Heart left ventricle (tissue), 16 donors: Measurements from ENCODE around the gene TMEM109. TPM values are rescaled to one million over a fixed set of nuclear protein-coding genes. Genes with fewer than 3 reads are reported as not detected.

Experiments used
- ATAC-seq, 4 donors: fragments of 200-7000 bp; cut with Tn5 transposase; one replicate each; pipeline ENCODE4 v1.9.1; 2020 to 2022; ENCODE audit warnings: moderate library complexity in 4 of 4, mild to moderate bottlenecking in 3 of 4, moderate number of reproducible peaks in 1 of 4
- DNase-seq, 5 donors: peaks; one replicate each; pipeline ENCODE4 v3.0.0-alpha.2; 2020
- H3K27ac ChIP-seq, 12 donors: fragments of 200-600 bp; sonication (generic) in 4 of 12; one replicate each; pipeline versions ENCODE4 v1.5.0 to v1.8.0; 2016 to 2022; ENCODE audit warnings: mild to moderate bottlenecking in 2 of 12
- H3K27me3 ChIP-seq, 9 donors: fragments of 200-600 bp; sonication (generic) in 2 of 9; one replicate each; pipeline versions ENCODE4 v1.5.1 to v1.8.0; 2016 to 2022; ENCODE audit warnings: mild to moderate bottlenecking in 3 of 9
- H3K36me3 ChIP-seq, 9 donors: fragments of 200-600 bp; sonication (generic) in 2 of 9; one replicate each; pipeline versions ENCODE4 v1.5.0 to v1.8.0; 2018 to 2022; ENCODE audit warnings: mild to moderate bottlenecking in 2 of 9
- H3K4me1 ChIP-seq, 12 donors: fragments of 200-600 bp; sonication (generic) in 4 of 12; one replicate each; pipeline versions ENCODE4 v1.5.0 to v1.8.0; 2016 to 2022; ENCODE audit warnings: mild to moderate bottlenecking in 3 of 12
- H3K4me3 ChIP-seq, 12 donors: fragments of 200-600 bp; sonication (generic) in 4 of 12; one replicate each; pipeline versions ENCODE4 v1.5.0 to v1.8.0; 2017 to 2022; ENCODE audit warnings: mild to moderate bottlenecking in 9 of 12, moderate library complexity in 4 of 12
- H3K9me3 ChIP-seq, 12 donors: fragments of 200-600 bp; sonication (generic) in 4 of 12; one replicate each; pipeline versions ENCODE4 v1.5.0 to v1.8.0; 2016 to 2022; ENCODE audit warnings: mild to moderate bottlenecking in 1 of 12
- CTCF ChIP-seq, 12 donors: fragments of 200-600 bp; sonication (generic) in 4 of 12; IDR thresholded peaks; one replicate each; pipeline versions ENCODE4 v1.5.0 to v1.8.0; 2018 to 2022; ENCODE audit warnings: antibody characterized with exemption in 12 of 12, mild to moderate bottlenecking in 5 of 12
- POLR2A ChIP-seq, 2 donors: fragments of 450-650 bp; IDR thresholded peaks; one replicate each; pipeline ENCODE4 v1.6.1; 2017; ENCODE audit warnings: antibody characterized with exemption in 2 of 2, mild to moderate bottlenecking in 2 of 2, moderate library complexity in 2 of 2
- WGBS, 4 donors: extraction: QIAGEN DNeasy Blood & Tissue Kit in 2 of 4; methylation state at CpG; one replicate each; pipeline versions ENCODE4 v1.1.5 to v1.1.7; 2013 to 2018; 5-methylcytosine and 5-hydroxymethylcytosine counted together
- intact Hi-C, 10 donors: fragments of 100-400 bp; cut with DNase I; formaldehyde crosslinking; loops; one replicate each; pipeline versions ENCODE4 v1.11.1 to v1.14.2; 2022
- polyA plus RNA-seq, 2 donors: library from polyadenylated mRNA; stranded (reverse); fragments of 200-250 nt; gene quantifications; one replicate each; pipeline ENCODE4 v1.2.3, GENCODE V29; 2013
- total RNA-seq, 9 donors: library from RNA; depleted of rRNA in 2 of 9; stranded (reverse); fragments of >200 nt in 2 of 9; fragmentation: NEBNext Ultra II Directional in 3 of 9; extraction: Animal tissue kit (Norgen Biotek cat#: 25700) in 3 of 9; gene quantifications; one replicate each; pipeline versions ENCODE4 v1.1.0 to v1.2.4, GENCODE V29; 2016 to 2023
- donor health status: ischemic (EF 13 %, LVEDD 7.1; RV severe dilation, severe dysfunction).
- donor health status: healthy with polysubstance abuse.
- donor health status: DM: no; HTN: yes; CAD: no.
- donor health status: DM: no; HTN: no; CAD: no.
- donor health status: ischemic (EF 25% LVEDD 6.9; RV normal size, moderate dysfunction).
- donor health status: ischemic (EF 25% LVEDD 5.7; RV mildly dilated, moderate dysfunction).
- donor health status: healthy.
- donor health status: DM: yes; HTN: yes; CAD: no.
- donor health status: ischemic (EF 35%, LVEDD 5.7; RV mildly dilated, moderate dysfunction).
- donor health status: nonischemic (EF 11% LVEDD 7.7; RV severe dilation, severe dysfunction).
- donor health status: DM: yes; HTN: yes; CAD: no.
- donor health status: PGD.
- donor health status: ischemic (EF 29% LVEDD 5.4; RV normal size, mild dysfunction).
- donor health status: nonischemic (EF 23%, LVEDD 6.1; RV moderate dilation, normal function).

The TMEM109 gene
- total and polyA plus RNA-seq, 11 donors = 71.8 to 131 (median 96.3) TPM

- Histone ChIP-seq H3K4me1 (peaks cover 5 to 57% (median 42%) of the 10 kb centered on the region in 12 donors), H3K27ac (no peak overlapping the region), H3K9me3 (no peaks in the 10 kb centered on the region), H3K4me3 (no peak overlapping the region), H3K27me3 (peaks cover 0 to 28% (median 0%) of the 10 kb centered on the region in 9 donors), H3K36me3 (peaks cover 2 to 40% (median 35%) of the 10 kb centered on the region in 9 donors)
- 89 to 95% (median 92%) methylated on average over 11 of the region's 11 CpGs for WGBS, 4 donors
- ATAC-seq = no peak
- no peak for TF ChIP-seq POLR2A (IDR thresholded peaks at IDR 0.05)
- DNase-seq = no peak
- intact Hi-C loops = loop anchor here in 2 of 10 donors (2.0 to 5.0 kb wide), 2 partner anchors 206 to 212 kb away; no protein-coding TSS in a partner anchor
These were observed 7.3 kb downstream of the TMEM109 start for GRCh38 chr11:60921259-60921658.

DNA sequence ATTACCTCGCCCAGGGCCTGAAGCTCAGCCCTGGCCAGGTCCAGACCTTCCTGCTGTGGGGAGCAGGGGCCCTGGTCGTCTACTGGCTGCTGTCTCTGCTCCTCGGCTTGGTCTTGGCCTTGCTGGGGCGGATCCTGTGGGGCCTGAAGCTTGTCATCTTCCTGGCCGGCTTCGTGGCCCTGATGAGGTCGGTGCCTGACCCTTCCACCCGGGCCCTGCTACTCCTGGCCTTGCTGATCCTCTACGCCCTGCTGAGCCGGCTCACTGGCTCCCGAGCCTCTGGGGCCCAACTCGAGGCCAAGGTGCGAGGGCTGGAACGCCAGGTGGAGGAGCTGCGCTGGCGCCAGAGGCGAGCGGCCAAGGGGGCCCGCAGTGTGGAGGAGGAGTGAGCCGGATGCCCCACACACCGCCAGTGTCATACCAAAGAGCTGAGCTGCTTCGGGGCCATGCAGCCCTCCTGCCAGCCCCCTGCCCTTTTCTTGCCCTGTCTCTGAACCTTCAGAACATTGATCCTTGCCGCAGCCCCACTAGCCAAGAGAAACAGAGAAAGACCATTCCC, 7.9 kb downstream of the TMEM109 start:
- H3K9me3 ChIP-seq = no peaks in the 10 kb centered on the region
- peaks cover 5 to 51% (median 36%) of the 10 kb centered on the region in 12 donors for H3K4me1 ChIP-seq
- peaks cover 0 to 34% (median 0%) of the 10 kb centered on the region in 9 donors for H3K27me3 ChIP-seq
- H3K27ac ChIP-seq = no peak overlapping the region
- H3K36me3 ChIP-seq = peaks cover 2 to 40% (median 35%) of the 10 kb centered on the region in 9 donors
- DNase-seq (no peak), ATAC-seq (no peak)
- WGBS, 4 donors = 86 to 88% (median 87%) methylated on average over 20 to 23 of the region's 23 CpGs
- TF ChIP-seq CTCF (IDR thresholded peaks at IDR 0.05) (no peak), POLR2A (IDR thresholded peaks at IDR 0.05) (no peak)
- no peak overlapping the region for H3K4me3 ChIP-seq
- intact Hi-C loops = loop anchor here in 2 of 10 donors (2.0 to 5.0 kb wide), 2 partner anchors 205 to 211 kb away; no protein-coding TSS in a partner anchor

DNA sequence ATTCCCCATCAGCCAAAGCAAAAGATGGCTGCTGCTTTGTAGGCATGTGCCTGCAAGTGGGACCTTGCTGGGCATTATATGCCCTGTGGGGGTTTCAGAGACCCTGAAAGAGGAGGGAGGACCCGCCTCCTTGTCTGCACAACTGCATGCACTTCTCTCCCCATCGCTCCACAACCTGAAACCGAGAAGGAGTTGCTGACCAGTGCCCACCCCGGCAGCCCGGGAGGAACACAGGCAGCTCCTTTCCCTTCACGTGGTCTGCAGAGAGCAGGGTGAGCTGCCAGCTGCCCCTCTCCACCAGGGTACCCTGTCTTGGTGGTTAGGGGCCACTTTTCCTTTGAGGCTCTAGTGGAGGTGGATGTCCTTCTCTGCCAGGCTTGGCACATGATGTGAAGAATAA, 8.9 kb downstream of the TMEM109 start:
- H3K36me3 ChIP-seq = peaks cover 2 to 40% (median 35%) of the 10 kb centered on the region in 9 donors
- peaks cover 5 to 44% (median 29%) of the 10 kb centered on the region in 12 donors for H3K4me1 ChIP-seq
- peaks cover 0 to 35% (median 0%) of the 10 kb centered on the region in 9 donors for H3K27me3 ChIP-seq
- ATAC-seq (no peak), DNase-seq (no peak)
- no peaks in the 10 kb centered on the region for H3K9me3 ChIP-seq
- WGBS, 4 donors = 84 to 88% (median 86%) methylated on average over 6 of the region's 6 CpGs
- no peak overlapping the region for H3K27ac ChIP-seq
- intact Hi-C loops = loop anchor here in 1 of 10 donors (5.0 kb wide), 1 partner anchor 204 kb away; no protein-coding TSS in a partner anchor
- H3K4me3 ChIP-seq = no peak overlapping the region
- no peak for TF ChIP-seq POLR2A (IDR thresholded peaks at IDR 0.05)
- TF ChIP-seq CTCF (IDR thresholded peaks at IDR 0.05) = no peak

DNA sequence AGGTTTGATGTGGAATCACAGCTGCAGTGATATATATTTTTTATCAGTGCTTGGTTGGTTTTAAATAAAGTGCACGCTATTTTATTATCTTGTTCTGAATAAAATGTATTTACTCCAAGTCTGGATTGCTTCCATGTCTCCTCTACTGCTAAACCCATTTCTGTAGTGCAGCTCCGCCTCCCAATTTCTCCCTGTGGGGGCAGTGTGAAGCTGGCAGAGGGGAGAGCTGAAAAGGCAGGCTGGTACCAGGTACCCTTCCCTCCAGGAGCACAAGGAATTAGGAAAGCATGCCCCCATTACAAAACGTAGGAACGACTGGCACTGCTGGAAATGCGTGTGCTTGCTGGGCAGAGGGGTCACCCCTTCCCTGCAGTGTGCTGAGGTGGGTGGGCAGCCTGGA, 9.4 kb downstream of the TMEM109 start:
- no peak for ATAC-seq
- no peaks in the 10 kb centered on the region for H3K9me3 ChIP-seq
- H3K4me1 ChIP-seq = peaks cover 5 to 40% (median 26%) of the 10 kb centered on the region in 12 donors
- TF ChIP-seq POLR2A (IDR thresholded peaks at IDR 0.05) (no peak), CTCF (IDR thresholded peaks at IDR 0.05) (no peak)
- DNase-seq = no peak
- no peak overlapping the region for H3K4me3 ChIP-seq
- WGBS, 4 donors = 79 to 84% (median 81%) methylated on average over 5 of the region's 5 CpGs
- H3K36me3 ChIP-seq = peaks cover 2 to 40% (median 35%) of the 10 kb centered on the region in 9 donors
- intact Hi-C loops = loop anchor here in 1 of 10 donors (5.0 kb wide), 1 partner anchor 204 kb away; no protein-coding TSS in a partner anchor
- H3K27me3 ChIP-seq = peaks cover 0 to 35% (median 0%) of the 10 kb centered on the region in 9 donors
- H3K27ac ChIP-seq = no peak overlapping the region
